HCT116 (cell line): ENCODE results near the gene ZYG11A. TPM values are rescaled to one million over a fixed set of nuclear protein-coding genes. Genes with fewer than 3 reads are reported as not detected.
"Not testable (repeated sequence)": the region's sequence is repeated elsewhere in the genome, so short reads cannot be mapped to it uniquely, and the experiment has no call there.

ENCODE experiments used
- ATAC-seq: fragments of 200-7000 bp; cut with Tn5 transposase; 2 replicates; pipeline ENCODE4 v1.9.1; 2020; ENCODE audit warnings: mild to moderate bottlenecking, moderate library complexity
- Bru-seq: library from RNA; stranded (reverse); fragments of 400-500 nt; gene quantifications from one replicate; lab custom pipeline; 2021; lab: Mats Ljungman, UMichigan
- BruChase-seq, 2 experiments: library from RNA; stranded (reverse); fragments of 400-500 nt; gene quantifications; one replicate each; lab custom pipeline; 2021; lab: Mats Ljungman, UMichigan
- BruUV-seq: library from RNA; stranded (reverse); fragments of 400-500 nt; replicated peaks from 2 replicates; lab custom pipeline; 2021; lab: Mats Ljungman, UMichigan
- CTCF ChIA-PET: fragments of 300-600 bp; sonication (Branson Sonifier 250); formaldehyde crosslinking; loops from one replicate; lab custom pipeline; 2021; ENCODE audit warnings: antibody characterized with exemption; lab: Charles Lee
- POLR2A ChIA-PET: fragments of 300-600, 350-600 bp; sonication (Branson Sonifier 250); formaldehyde crosslinking; loops from one replicate; lab custom pipeline; 2021; ENCODE audit warnings: antibody characterized with exemption; lab: Charles Lee
- RAD21 ChIA-PET, 2 experiments: fragments of 300-600 bp; sonication (Branson Sonifier 250); formaldehyde crosslinking; loops; one replicate each; lab custom pipeline; 2023; ENCODE audit warnings: low total read pairs in 2 of 2; ENCODE audit not compliant: uncharacterized antibody in 2 of 2, unreplicated experiment in 2 of 2, low non-redundant PET in 1 of 2; lab: Charles Lee
- DNase-seq: peaks from one replicate; pipeline ENCODE4 v3.0.0-alpha.2; 2010; ENCODE audit warnings: low read depth, low spot score
- H2AFZ ChIP-seq: fragments of 200-600 bp; shearing (Covaris generic), sonication (generic); 2 replicates; pipeline ENCODE4 v1.6.1; 2017; ENCODE audit warnings: low read depth, mixed run types, mixed read lengths, antibody characterized with exemption, low read length; ENCODE audit not compliant: poor library complexity, severe bottlenecking
- H3K27ac ChIP-seq: 2 replicates; pipeline ENCODE4 v1.5.1; 2012; ENCODE audit warnings: low read depth, low read length
- H3K27me3 ChIP-seq: fragments of 200-600 bp; sonication (generic); 2 replicates; pipeline ENCODE4 v1.6.1; 2016; ENCODE audit warnings: mixed run types, low read length, mixed read lengths; ENCODE audit not compliant: insufficient read depth
- H3K36me3 ChIP-seq, 2 experiments: fragments of 200-500 bp in 1 of 2; fragments of 200-600 bp in 1 of 2; sonication (Bioruptor generic) in 1 of 2; sonication (generic) in 1 of 2; 2 replicates each; pipeline versions ENCODE4 v1.5.1 to v1.6.1; 2014 to 2016; ENCODE audit warnings: low read length in 2 of 2, inconsistent platforms in 1 of 2, mixed read lengths in 1 of 2, mixed run types in 1 of 2; ENCODE audit not compliant: insufficient read depth in 2 of 2, control insufficient read depth in 1 of 2
- H3K4me1 ChIP-seq, 2 experiments: fragments of 200-600 bp in 1 of 2; sonication (generic) in 1 of 2; 2 replicates each; pipeline versions ENCODE4 v1.5.1 to v1.6.1; 2012 to 2017; ENCODE audit warnings: low read length in 2 of 2, inconsistent platforms in 1 of 2, mild to moderate bottlenecking in 1 of 2, mixed read lengths in 1 of 2, mixed run types in 1 of 2, moderate library complexity in 1 of 2; ENCODE audit not compliant: insufficient read depth in 2 of 2, control insufficient read depth in 1 of 2
- H3K4me2 ChIP-seq: fragments of 200-600 bp; sonication (generic); 2 replicates; pipeline ENCODE4 v1.6.1; 2017; ENCODE audit warnings: mixed run types, low read length, mixed read lengths
- H3K4me3 ChIP-seq, 2 experiments: fragments of 200-600 bp in 1 of 2; sonication (generic) in 1 of 2; replicated peaks in 1 of 2; 2 replicates each; pipeline ENCODE4 v1.5.1; 2011 to 2016; ENCODE audit warnings: low read length in 2 of 2, control low read depth in 1 of 2, low read depth in 1 of 2, mild to moderate bottlenecking in 1 of 2, mixed read lengths in 1 of 2, mixed run types in 1 of 2
- H3K79me2 ChIP-seq: fragments of 200-600 bp; sonication (generic); 2 replicates; pipeline ENCODE4 v1.6.1; 2017; ENCODE audit warnings: mild to moderate bottlenecking, mixed run types, low read length, moderate library complexity, mixed read lengths; ENCODE audit not compliant: insufficient read depth
- H3K9ac ChIP-seq: fragments of 200-600 bp; sonication (generic); 2 replicates; pipeline ENCODE4 v1.6.1; 2016; ENCODE audit warnings: low read length, mixed read lengths
- H3K9me2 ChIP-seq: fragments of 200-600 bp; sonication (generic), shearing (Covaris generic); 2 replicates; pipeline ENCODE4 v1.6.1; 2017; ENCODE audit warnings: mixed run types, mild to moderate bottlenecking, moderate library complexity; ENCODE audit not compliant: insufficient read depth
- H3K9me3 ChIP-seq, 2 experiments: fragments of 200-500 bp in 1 of 2; fragments of 200-600 bp in 1 of 2; sonication (Bioruptor generic) in 1 of 2; sonication (generic) in 1 of 2; 2 replicates each; pipeline ENCODE4 v1.6.1; 2014 to 2017; ENCODE audit warnings: low read length in 2 of 2, mixed read lengths in 2 of 2, inconsistent platforms in 1 of 2, low read depth in 1 of 2, mild to moderate bottlenecking in 1 of 2, mixed run types in 1 of 2, moderate library complexity in 1 of 2; ENCODE audit not compliant: control insufficient read depth in 1 of 2, insufficient read depth in 1 of 2
- H4K20me1 ChIP-seq: fragments of 200-600 bp; sonication (generic), shearing (Covaris generic); 2 replicates; pipeline ENCODE4 v1.6.1; 2017; ENCODE audit warnings: mixed run types, mild to moderate bottlenecking, moderate library complexity; ENCODE audit not compliant: insufficient read depth
- CBX3 ChIP-seq: IDR thresholded peaks from 2 replicates; pipeline ENCODE4 v1.6.1; 2012; ENCODE audit warnings: low read depth
- EZH2phosphoT487 ChIP-seq: fragments of 200-600 bp; IDR thresholded peaks from 2 replicates; pipeline ENCODE4 v1.6.1; 2018; ENCODE audit warnings: antibody characterized with exemption, borderline replicate concordance
- FOSL1 ChIP-seq: IDR thresholded peaks from 2 replicates; pipeline ENCODE4 v1.6.1; 2012; ENCODE audit warnings: low read depth
- SP1 ChIP-seq: IDR thresholded peaks from 2 replicates; pipeline ENCODE4 v1.6.1; 2012; ENCODE audit warnings: low read depth
- intact Hi-C: fragments of 100-400 bp; cut with micrococcal nuclease; formaldehyde crosslinking; loops from 2 replicates; pipeline ENCODE4 v1.10.0; 2022
- long read RNA-seq: library from polyadenylated mRNA; unstranded; transcript quantifications from one replicate; pipeline ENCODE4 v2.0.0, GENCODE V29; 2021; ENCODE audit not compliant: unreplicated experiment
- polyA plus RNA-seq: library from polyadenylated mRNA; unstranded; fragments of >200 nt; gene quantifications from 2 replicates; pipeline ENCODE4 v1.2.1, GENCODE V29; 2012; ENCODE audit warnings: missing spikeins
- total RNA-seq: library from RNA; stranded (reverse); gene quantifications from one replicate; pipeline ENCODE4 v1.2.1, GENCODE V29; 2021; ENCODE audit not compliant: unreplicated experiment
- TF ChIP-seq, protein P1 (sequence below): IDR thresholded peaks from 2 replicates; pipeline ENCODE4 v1.6.1; 2011; ENCODE audit warnings: mild to moderate bottlenecking, low read length, moderate library complexity; ENCODE audit not compliant: insufficient replicate concordance; ENCODE audit errors: extremely low read depth
- TF ChIP-seq, protein P2 (sequence below): IDR thresholded peaks from 2 replicates; pipeline ENCODE4 v1.6.1; 2012; ENCODE audit warnings: low read depth
- TF ChIP-seq, protein P3 (sequence below): IDR thresholded peaks from 2 replicates; pipeline ENCODE4 v1.6.1; 2012

ZYG11A gene
- total RNA-seq (0.05 TPM), Bru-seq, nascent RNA (percentile 12 among the genes with signal in this experiment), BruChase-seq, experiment 1, labeled RNA remaining after a 6-hour chase (percentile 13 among the genes with signal in this experiment), BruChase-seq, experiment 2, labeled RNA remaining after a 2-hour chase (percentile 19 among the genes with signal in this experiment)
- 0.01 TPM in 1 of 2 replicates, not detected in the other for polyA plus RNA-seq
- long read RNA-seq: 0 reads

GRCh38 chr1:52842643-52843310 lies at the start of gene ZYG11A:
TSS of gene ZYG11A (plus strand) at chr1:52842760. CDS start at chr1:52842884, 124 bp downstream.
- no peaks in the 10 kb centered on the region for H3K9me2 ChIP-seq
- RAD21 ChIA-PET: no interaction called here
- POLR2A ChIA-PET: no interaction called here
- H4K20me1 ChIP-seq: no peaks in the 10 kb centered on the region
- H3K4me1 ChIP-seq: no peaks in the 10 kb centered on the region
- no peak for DNase-seq
- H3K9me3 ChIP-seq: no peaks in the 10 kb centered on the region
- TF ChIP-seq FOSL1 (no peak), CBX3 (no peak), SP1 (no peak), EZH2phosphoT487 (no peak)
- TF ChIP-seq, protein P1, sequence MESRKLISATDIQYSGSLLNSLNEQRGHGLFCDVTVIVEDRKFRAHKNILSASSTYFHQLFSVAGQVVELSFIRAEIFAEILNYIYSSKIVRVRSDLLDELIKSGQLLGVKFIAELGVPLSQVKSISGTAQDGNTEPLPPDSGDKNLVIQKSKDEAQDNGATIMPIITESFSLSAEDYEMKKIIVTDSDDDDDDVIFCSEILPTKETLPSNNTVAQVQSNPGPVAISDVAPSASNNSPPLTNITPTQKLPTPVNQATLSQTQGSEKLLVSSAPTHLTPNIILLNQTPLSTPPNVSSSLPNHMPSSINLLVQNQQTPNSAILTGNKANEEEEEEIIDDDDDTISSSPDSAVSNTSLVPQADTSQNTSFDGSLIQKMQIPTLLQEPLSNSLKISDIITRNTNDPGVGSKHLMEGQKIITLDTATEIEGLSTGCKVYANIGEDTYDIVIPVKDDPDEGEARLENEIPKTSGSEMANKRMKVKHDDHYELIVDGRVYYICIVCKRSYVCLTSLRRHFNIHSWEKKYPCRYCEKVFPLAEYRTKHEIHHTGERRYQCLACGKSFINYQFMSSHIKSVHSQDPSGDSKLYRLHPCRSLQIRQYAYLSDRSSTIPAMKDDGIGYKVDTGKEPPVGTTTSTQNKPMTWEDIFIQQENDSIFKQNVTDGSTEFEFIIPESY: no peak
- TF ChIP-seq, protein P2, sequence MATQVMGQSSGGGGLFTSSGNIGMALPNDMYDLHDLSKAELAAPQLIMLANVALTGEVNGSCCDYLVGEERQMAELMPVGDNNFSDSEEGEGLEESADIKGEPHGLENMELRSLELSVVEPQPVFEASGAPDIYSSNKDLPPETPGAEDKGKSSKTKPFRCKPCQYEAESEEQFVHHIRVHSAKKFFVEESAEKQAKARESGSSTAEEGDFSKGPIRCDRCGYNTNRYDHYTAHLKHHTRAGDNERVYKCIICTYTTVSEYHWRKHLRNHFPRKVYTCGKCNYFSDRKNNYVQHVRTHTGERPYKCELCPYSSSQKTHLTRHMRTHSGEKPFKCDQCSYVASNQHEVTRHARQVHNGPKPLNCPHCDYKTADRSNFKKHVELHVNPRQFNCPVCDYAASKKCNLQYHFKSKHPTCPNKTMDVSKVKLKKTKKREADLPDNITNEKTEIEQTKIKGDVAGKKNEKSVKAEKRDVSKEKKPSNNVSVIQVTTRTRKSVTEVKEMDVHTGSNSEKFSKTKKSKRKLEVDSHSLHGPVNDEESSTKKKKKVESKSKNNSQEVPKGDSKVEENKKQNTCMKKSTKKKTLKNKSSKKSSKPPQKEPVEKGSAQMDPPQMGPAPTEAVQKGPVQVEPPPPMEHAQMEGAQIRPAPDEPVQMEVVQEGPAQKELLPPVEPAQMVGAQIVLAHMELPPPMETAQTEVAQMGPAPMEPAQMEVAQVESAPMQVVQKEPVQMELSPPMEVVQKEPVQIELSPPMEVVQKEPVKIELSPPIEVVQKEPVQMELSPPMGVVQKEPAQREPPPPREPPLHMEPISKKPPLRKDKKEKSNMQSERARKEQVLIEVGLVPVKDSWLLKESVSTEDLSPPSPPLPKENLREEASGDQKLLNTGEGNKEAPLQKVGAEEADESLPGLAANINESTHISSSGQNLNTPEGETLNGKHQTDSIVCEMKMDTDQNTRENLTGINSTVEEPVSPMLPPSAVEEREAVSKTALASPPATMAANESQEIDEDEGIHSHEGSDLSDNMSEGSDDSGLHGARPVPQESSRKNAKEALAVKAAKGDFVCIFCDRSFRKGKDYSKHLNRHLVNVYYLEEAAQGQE: no peak
- TF ChIP-seq, protein P3, sequence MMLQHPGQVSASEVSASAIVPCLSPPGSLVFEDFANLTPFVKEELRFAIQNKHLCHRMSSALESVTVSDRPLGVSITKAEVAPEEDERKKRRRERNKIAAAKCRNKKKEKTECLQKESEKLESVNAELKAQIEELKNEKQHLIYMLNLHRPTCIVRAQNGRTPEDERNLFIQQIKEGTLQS: no peak
- intact Hi-C loops: no loop called here
- CTCF ChIA-PET: no interaction called here
- BruUV-seq: no TSS peak
- H3K4me2 ChIP-seq: no peak within 1 kb of the TSS
- ATAC-seq: no peak
- no peak within 1 kb of the TSS for H2AFZ ChIP-seq
- H3K4me3 ChIP-seq: no peak within 1 kb of the TSS
- no peak within 1 kb of the TSS for H3K27ac ChIP-seq
- H3K36me3 ChIP-seq: no peaks in the 10 kb centered on the region
- no peaks in the 10 kb centered on the region for H3K79me2 ChIP-seq
- no peaks in the 10 kb centered on the region for H3K27me3 ChIP-seq
- no peak within 1 kb of the TSS for H3K9ac ChIP-seq

GRCh38 chr1:52793717-52794116 lies 48.8 kb upstream of the ZYG11A start:
- H3K27me3 ChIP-seq, H3K9me3 ChIP-seq, POLR2A ChIA-PET, H3K36me3 ChIP-seq, intact Hi-C loops, H3K4me3 ChIP-seq, CTCF ChIA-PET, H3K4me2 ChIP-seq, RAD21 ChIA-PET, H2AFZ ChIP-seq, H3K9ac ChIP-seq, H3K27ac ChIP-seq, H3K79me2 ChIP-seq, BruUV-seq, DNase-seq, H3K4me1 ChIP-seq, H3K9me2 ChIP-seq, ATAC-seq, H4K20me1 ChIP-seq: not testable (repeated sequence)
